GM18909 (cell line): ENCODE data around the gene LMNB1.
"Not testable (repeated sequence)": the region's sequence is repeated elsewhere in the genome, so short reads cannot be mapped to it uniquely, and the experiment has no call there.

ENCODE experiments used
- ATAC-seq: cut with Tn5 transposase; IDR thresholded peaks from one replicate; pipeline ENCODE4 v1.9.1; 2021; ENCODE audit warnings: mild to moderate bottlenecking; ENCODE audit not compliant: unreplicated experiment, poor library complexity

The LMNB1 gene

DNA sequence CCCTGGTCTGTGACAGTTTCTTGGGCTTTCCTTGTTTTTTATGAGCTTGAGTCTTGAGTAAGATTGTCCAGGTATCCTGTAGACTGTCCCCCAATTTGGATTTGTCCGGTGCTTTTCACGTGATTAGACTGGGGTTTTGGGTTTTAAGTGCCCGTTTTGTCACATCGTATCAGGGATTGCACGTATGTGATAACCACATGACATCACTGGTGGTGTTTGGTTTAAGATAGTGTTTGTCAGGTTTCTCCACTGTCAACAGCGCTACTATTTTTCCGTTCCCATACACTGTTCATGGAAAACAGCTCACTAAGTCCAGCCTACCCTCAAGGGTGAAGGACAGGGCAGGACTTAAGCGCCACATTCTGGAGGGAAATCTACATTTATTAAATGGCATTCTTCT lies 39.7 kb downstream of the LMNB1 start:
- ATAC-seq, result no peak

DNA sequence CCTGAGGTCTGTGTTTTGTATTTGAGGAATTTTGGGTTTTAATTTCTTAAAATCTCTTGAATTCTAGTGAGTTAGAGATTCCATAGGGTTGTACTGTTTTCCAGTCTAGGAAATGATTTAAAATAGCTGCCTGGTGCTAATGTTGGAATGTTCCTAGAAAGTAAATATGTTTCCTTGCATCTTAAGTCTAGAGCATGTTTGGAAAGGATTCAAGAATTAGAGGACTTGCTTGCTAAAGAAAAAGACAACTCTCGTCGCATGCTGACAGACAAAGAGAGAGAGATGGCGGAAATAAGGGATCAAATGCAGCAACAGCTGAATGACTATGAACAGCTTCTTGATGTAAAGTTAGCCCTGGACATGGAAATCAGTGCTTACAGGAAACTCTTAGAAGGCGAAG lies 41.8 kb downstream of the LMNB1 start:
- no peak for ATAC-seq

DNA sequence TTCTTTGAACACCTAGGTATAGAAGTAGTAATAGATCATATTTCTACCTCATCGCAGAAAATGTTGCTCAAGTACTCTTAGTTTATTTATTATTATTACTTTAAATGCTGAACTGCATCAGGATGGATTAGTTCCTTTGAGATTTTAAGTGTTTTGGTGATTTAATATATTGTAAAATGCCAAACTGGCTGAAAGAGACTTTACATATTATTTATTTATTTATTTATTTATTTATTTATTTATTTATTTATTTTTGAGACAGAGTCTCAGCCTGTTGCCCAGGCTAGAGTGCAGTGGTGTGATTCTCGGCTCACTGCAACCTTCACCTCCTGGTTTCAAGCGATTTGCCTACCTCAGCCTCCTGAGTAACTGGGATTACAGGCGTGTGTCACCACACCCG lies 42.3 kb downstream of the LMNB1 start:
- no peak for ATAC-seq

DNA sequence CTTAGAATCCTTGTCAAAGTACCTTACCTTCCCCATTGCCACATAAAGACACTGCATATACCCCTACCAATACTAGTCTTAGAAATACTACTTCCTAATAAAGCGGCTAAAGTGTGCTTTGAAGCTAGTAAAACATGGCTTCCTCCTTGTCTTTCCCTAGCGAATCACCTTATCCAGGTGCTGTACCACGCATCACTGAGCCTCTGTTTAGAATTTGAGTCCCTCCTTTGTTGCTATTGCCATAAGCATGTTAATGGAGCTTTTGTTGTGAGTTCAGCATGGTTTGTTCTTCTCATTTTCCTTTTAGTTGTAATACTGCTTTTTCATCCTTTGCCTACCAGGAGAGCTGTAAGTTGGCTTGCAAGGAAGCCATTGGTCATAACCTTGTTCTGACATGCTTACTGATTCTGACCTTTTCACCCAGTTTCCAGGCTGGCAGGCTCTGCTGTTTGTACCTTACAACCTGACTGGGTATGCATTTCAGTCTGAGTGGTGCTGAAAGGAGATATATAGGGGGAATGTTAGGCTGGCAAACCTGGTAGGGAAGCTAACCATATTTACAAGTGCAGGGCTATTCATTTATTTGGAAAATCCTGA lies 49.8 kb downstream of the LMNB1 start:
- ATAC-seq, result no peak

DNA sequence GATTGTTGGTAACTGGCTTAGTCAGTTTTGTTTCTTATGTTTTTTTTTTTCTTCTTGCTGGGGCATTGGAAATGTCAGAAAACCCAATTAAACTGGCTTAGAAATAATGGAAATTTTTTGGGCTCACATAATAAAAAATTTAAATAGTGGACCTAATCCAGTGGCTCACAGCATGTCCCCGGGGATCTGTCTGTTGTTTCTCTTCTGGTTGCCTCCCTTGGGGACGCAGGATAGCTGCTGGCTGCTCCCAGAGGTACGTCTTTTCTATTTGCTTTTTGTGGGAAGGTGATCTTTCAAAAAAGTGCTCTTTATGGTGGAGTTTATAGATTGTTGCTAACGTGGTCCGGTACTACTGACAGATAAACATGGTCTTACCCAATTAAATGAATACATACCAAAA lies 52.2 kb downstream of the LMNB1 start:
- no peak for ATAC-seq

- no peak for ATAC-seq
Measured at GRCh38 chr5:126830061-126830460, 53.1 kb downstream of the LMNB1 start.

DNA sequence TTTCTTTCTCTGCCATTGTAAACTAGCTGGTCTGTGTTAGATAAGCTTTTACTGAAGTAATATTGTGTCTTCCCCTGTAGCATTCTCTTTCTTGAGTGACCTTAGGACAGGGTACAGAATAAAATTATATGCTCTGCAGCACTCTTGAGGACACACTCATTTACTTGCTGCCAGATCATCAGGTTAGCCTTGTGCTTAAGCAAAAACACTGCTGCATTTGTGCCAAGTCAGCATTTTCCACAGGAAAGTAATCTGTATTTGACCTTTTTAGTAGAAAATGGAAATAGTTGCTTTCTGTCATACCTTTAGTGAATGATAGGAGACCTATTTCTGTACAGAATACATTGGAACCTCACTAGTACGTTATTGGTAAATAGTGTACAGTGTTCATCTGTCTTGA lies 54.2 kb downstream of the LMNB1 start:
- no peak for ATAC-seq

GRCh38 chr5:126836778-126837177 lies 59.8 kb downstream of the LMNB1 start:
- no peak for ATAC-seq

DNA sequence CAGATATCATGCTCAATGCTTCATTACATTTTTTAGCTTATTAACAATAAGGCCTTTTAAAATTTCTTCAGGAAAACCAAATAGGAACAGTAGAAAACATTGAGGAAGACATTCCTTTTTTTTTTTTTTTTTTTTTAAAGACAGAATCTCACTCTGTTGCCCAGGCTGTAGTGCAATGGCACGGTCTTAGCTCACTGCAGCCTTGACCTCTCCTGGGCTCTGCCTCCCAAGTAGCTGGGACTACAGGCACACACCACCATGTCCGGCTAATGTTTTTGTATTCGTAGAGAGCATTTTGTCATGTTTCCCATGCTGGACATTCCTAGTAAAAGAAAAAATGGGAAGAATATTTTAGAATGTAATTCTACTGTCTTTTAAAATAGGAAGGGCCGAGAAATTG lies 60.3 kb downstream of the LMNB1 start:
- ATAC-seq, result no peak

- no peak for ATAC-seq
Measured at GRCh38 chr5:126837906-126838539, 61.1 kb downstream of the LMNB1 start.

- ATAC-seq, result not testable (repeated sequence)
Measured at GRCh38 chr5:126839407-126839806, 62.5 kb downstream of the LMNB1 start.

DNA sequence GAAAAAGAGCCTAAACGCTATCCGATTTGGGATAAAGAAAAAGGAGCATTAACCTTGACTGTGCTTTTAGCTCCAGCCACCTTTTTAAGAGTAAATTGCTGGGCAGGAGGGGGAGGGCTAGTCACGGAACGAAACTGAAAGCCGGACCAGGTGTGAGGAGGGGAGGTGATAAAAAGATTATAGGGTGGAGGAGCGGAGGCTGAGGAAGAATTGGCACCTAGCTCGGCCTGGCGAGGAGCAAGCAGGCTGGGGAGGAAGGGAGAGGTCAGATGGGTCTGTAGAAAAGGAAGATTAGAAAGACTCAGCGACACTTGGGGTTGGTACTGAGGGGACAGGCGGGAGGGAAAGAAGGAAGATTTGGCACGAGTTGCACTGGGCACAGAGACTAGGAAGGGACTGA lies 66.4 kb downstream of the LMNB1 start:
- ATAC-seq, result not testable (repeated sequence)

DNA sequence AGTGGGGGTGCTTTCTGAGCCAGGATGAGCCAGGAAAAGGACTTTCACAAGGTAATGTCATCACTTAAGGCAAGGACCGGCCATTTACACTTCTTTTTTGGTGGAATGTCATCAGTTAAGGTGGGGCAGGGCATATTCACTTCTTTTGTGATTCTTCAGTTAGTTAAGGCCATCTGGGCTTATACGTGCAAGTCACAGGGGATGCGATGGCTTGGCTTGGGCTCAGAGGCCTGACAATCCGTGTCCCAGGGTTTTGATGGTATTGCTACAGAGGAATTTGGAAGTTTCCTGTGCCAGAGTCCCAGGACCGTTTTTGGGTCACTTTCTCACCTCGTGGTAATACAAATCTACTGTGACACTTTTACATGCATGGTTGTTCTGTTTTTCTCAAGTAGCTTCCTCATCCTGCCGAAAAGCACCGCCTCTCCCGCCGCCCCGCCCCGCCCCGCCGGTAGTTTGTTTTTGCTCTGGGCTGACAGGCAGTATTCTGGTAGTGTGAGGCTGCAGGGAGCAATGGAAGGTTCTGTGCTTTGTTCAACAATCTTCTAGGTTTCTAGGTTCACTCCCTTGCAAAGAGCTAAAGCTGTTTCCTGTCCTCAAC lies 68.6 kb downstream of the LMNB1 start:
- peak; percentile 91 for ATAC-seq

- no peak for ATAC-seq
Measured at GRCh38 chr5:126846344-126846743, 69.4 kb downstream of the LMNB1 start.

DNA sequence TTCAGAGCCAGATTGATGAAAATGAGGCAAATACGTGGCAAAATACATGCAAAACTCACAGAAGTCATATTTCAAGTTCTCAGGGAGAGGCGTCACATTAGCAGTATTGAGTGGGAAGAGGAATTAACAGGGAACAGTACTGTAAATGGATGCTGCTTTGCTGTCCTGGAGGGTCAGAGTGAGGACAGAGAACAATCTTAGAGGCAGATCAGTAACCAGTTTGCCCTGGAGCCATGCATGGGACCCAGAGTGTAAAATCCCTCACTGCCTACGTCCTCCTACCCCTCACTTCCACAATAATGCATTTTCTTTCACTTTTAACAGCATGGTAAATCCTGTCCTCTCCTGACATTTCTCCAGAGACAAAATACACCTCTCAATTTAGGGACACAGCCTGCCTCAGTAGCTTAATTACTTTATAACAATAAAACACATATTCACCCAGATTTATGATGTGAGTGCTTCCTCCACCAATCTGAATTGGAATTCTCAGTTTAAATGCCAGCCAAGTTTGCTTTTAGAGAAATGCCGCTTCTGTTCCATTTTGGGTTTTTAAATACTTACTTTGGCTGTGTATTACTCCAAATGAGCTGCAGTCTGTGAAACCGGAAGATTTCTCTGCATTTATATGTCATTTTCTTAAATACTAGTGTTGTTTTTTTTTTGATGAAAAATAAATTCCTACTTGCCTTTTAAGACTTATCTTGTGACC lies 70.0 kb downstream of the LMNB1 start:
- ATAC-seq, result no peak

GRCh38 chr5:126847456-126847820 lies 70.5 kb downstream of the LMNB1 start:
- no peak for ATAC-seq

GRCh38 chr5:126847826-126848251 lies 70.9 kb downstream of the LMNB1 start:
- ATAC-seq, result no peak

DNA sequence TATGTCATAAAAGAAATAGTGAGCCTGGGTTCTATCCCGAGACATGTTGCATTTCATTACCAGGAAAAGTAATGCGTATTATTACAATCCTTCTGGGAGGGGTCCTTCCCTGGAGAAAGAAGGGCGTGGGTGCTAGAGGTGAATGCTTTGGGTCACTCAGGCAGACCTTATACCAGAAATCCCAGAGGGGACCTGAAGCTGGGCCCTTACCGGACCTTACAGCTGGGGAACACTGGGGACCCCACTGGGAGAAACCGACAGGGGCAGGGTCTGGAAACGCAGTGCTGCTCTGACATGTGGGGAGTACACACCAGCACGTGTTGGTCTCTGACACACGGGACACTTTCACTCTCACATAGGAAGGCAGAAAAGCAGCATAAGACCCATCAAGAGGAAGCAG lies 71.3 kb downstream of the LMNB1 start:
- no peak for ATAC-seq

GRCh38 chr5:126849101-126849678 lies 72.3 kb downstream of the LMNB1 start:
- ATAC-seq, result no peak

- no peak for ATAC-seq
Measured at GRCh38 chr5:126851501-126852011, 74.6 kb downstream of the LMNB1 start.

DNA sequence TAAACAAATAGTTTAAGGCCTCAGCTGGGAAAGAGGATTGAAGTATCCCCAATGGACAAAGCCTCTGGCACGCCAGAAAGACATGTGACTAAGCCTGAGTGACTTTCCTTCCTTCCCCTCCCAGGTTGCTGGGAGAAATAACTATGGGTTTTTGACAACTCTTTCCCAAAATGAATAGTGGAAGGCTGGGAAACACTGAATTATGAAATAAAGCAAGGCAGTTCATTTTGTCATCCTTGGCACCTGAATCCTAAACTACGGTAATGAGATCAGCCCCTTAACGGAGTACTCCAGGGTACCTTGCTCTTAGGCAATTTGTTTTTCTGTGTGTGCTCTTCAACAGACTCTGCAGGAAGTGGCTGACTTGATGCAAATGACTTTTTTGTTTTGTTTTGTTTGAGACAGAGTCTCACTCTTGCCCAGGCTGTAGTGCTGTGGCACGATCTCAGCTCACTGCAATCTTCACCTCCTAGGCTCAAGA lies 75.2 kb downstream of the LMNB1 start:
- ATAC-seq, result peak; percentile 91
